Measurements from ENCODE around the gene SYPL1. TPM values are rescaled to one million over a fixed set of nuclear protein-coding genes. Genes with fewer than 3 reads are reported as not detected.

SYPL1 gene
- 58.3 and 92.7 TPM in 2 replicates for total RNA-seq (2011; cell fraction: chromatin; rRNA removed; ENCODE audit: low replicate concordance)
- total RNA-seq (2011; cell fraction: nucleolus; rRNA removed) = 54.4 and 68.0 TPM in 2 replicates
- 90.3 and 115 TPM in 2 replicates for total RNA-seq (2011; cell fraction: nucleoplasm; rRNA removed)
- total RNA-seq (2014; rRNA removed) (23.8 and 25.5 TPM in 2 replicates), total RNA-seq (2014; rRNA removed; fragmentation: Illumina TruSeq; extraction: Trizol) (51.3 and 58.3 TPM in 2 replicates), total RNA-seq (2015; rRNA removed; fragmentation: Illumina TruSeq; extraction: Trizol) (45.0 and 47.8 TPM in 2 replicates), total RNA-seq (2021) (70.2 and 73.4 TPM in 2 replicates), polyA plus RNA-seq (2011; rRNA removed) (71.7 and 100 TPM in 2 replicates), polyA plus RNA-seq (2014; fragmentation: Illumina TruSeq; extraction: Trizol) (71.9 and 81.5 TPM in 2 replicates), polyA plus RNA-seq (2014; fragmentation: Nextera tagmentation; extraction: Ambion mirVana) (100 to 1,000 TPM; 171 to 214 TPM), polyA plus RNA-seq (2014; rRNA removed) (53.5 and 54.1 TPM in 2 replicates), polyA minus RNA-seq (2011; rRNA and poly(A)+ RNA removed) (68.6 and 85.2 TPM in 2 replicates), Bru-seq, nascent RNA (percentile 95 among the genes with signal in this experiment), BruChase-seq, experiment 1, labeled RNA remaining after a 2-hour chase (percentile 89 among the genes with signal in this experiment), BruChase-seq, experiment 2, labeled RNA remaining after a 6-hour chase (percentile 90 among the genes with signal in this experiment)
- polyA plus RNA-seq (2011; cell fraction: cytosol; rRNA removed) = 41.5 and 68.5 TPM in 2 replicates
- polyA plus RNA-seq (2011; cell fraction: nucleus; rRNA removed) = 15.7 and 22.1 TPM in 2 replicates
- 94.6 and 111 TPM in 2 replicates for polyA plus RNA-seq (2012)
- 27.0 and 38.1 TPM in 2 replicates for polyA minus RNA-seq (2011; cell fraction: cytosol; rRNA and poly(A)+ RNA removed)
- polyA minus RNA-seq (2011; cell fraction: nucleus; rRNA and poly(A)+ RNA removed) = 14.4 and 20.3 TPM in 2 replicates
- long read RNA-seq, experiment 1, transcript SYPL1-205 (6 exons, 1,193 nt) = minor isoform, 15 of 422 reads
- long read RNA-seq, experiment 1, transcript SYPL1-202 (5 exons, 2,151 nt) = major isoform, 308 of 422 reads
- long read RNA-seq, experiment 1, partial matches to known transcripts = 76 of 422 reads
- long read RNA-seq, experiment 1, other reads (novel, unspliced or antisense) = 18 of 422 reads
- long read RNA-seq, experiment 2, transcript SYPL1-202 (5 exons, 2,151 nt) = major isoform, 41 of 87 reads
- long read RNA-seq, experiment 2, partial matches to known transcripts = 4 of 87 reads
- long read RNA-seq, experiment 2, other reads (novel, unspliced or antisense) = 40 of 87 reads
- long read RNA-seq, experiment 3, transcript SYPL1-202 (5 exons, 2,151 nt) = major isoform, 157 of 178 reads
- long read RNA-seq, experiment 3, partial matches to known transcripts = 3 of 178 reads
- long read RNA-seq, experiment 3, other reads (novel, unspliced or antisense) = 14 of 178 reads

- POLR2A ChIA-PET = interaction anchor here (0.6 to 4.1 kb wide), 12 partner anchors 9 to 172 kb away, joined by 3 to 24 read pairs (median 4); partner anchors contain the start of gene NAMPT
- Histone ChIP-seq H3K9ac (ENCODE audit: insufficient read depth in 1 of 2, low read depth in 2 of 2, low read length in 2 of 2) (peak within 1 kb of the TSS; percentile 76 to 99), H3K27ac (ENCODE audit: extremely low read depth, low read depth, low read length) (peak within 1 kb of the TSS; percentile 92), H3K9me3 (replicated peaks; ENCODE audit: control insufficient read depth, insufficient read depth, low read depth, low read length) (peaks cover 7% of the 10 kb centered on the region; the same call in 1 of the 2 replicates), H3K79me2 (ENCODE audit: control insufficient read depth, insufficient read depth, low read length) (peaks cover 41% of the 10 kb centered on the region), H4K20me1 (replicated peaks; ENCODE audit: control insufficient read depth, insufficient read depth, low read length) (0 out of 2 replicates have a peak, but pooled peaks cover 4% of the 10 kb centered on the region), H3K27me3 (ENCODE audit: control insufficient read depth in 2 of 2, insufficient read depth in 2 of 2, low read length in 2 of 2) (no peaks in the 10 kb centered on the region), H3K9me1 (ENCODE audit: control insufficient read depth, insufficient read depth, low read length) (no peaks in the 10 kb centered on the region), H3K4me3 (peak within 1 kb of the TSS; percentile 79), H3K4me2 (ENCODE audit: insufficient read depth, low read length) (peak within 1 kb of the TSS; percentile 89), H3K36me3 (ENCODE audit: control insufficient read depth, insufficient read depth, low read length) (peaks cover 5% of the 10 kb centered on the region; the same call in 1 of the 3 replicates), H2AFZ (ENCODE audit: low read depth, low read length) (peak within 1 kb of the TSS; percentile 93), H3K4me1 (replicated peaks in 1 of 2; ENCODE audit: control insufficient read depth in 2 of 2, insufficient read depth in 2 of 2, low read length in 2 of 2) (peaks cover 14 to 19% of the 10 kb centered on the region in 2 experiments)
- CTCF ChIA-PET (ENCODE audit: low intra/inter-chr PET ratio) = interaction anchor here (0.6 kb wide), 1 partner anchor 672 kb away, joined by 3 read pairs; no protein-coding TSS in a partner anchor
- intact Hi-C loops (cut with micrococcal nuclease) = loop anchor here (10.0 kb wide), 1 partner anchor 872 kb away; no protein-coding TSS in a partner anchor
- in situ Hi-C loops (cut with MboI) = no loop called here
- no peak for FAIRE-seq
- DNase-seq (ENCODE audit: extremely low read depth in 1 of 4, low spot score in 3 of 4) = peak; percentile 96 to 98 (median 97)
- peak; percentile 93 for ATAC-seq
- BruUV-seq (replicated peaks) = TSS peak; percentile 91
- whole genome bisulfite sequencing (ENCODE audit: insufficient coverage, low coverage, missing lambda C conversion rate) = 4% methylated on average over 58 of the region's 76 CpGs
- no peak for TF ChIP-seq ZFP1 (CRISPR knock-in tag; IDR thresholded peaks at IDR 0.05)
- TF ChIP-seq BCLAF1 (IDR thresholded peaks at IDR 0.05; ENCODE audit: borderline replicate concordance in 1 of 2, control insufficient read depth in 1 of 2, low read depth in 2 of 2, low read length in 1 of 2) = 0 out of 4 replicates have a peak, but pooled peaks of 1 of the 2 experiments have one; percentile 42
- peak; percentile 48; the same call in 1 of the 2 replicates for TF ChIP-seq HES1 (IDR thresholded peaks at IDR 0.05; ENCODE audit: low read depth)
- TF ChIP-seq HMGXB4 (CRISPR knock-in tag; IDR thresholded peaks at IDR 0.05) = 0 out of 2 replicates have a peak, but pooled peaks have one; percentile 15
- no peak; the same call in 1 of the 2 replicates for TF ChIP-seq CBFB (CRISPR knock-in tag; IDR thresholded peaks at IDR 0.05)
- TF ChIP-seq ZNF253 (CRISPR knock-in tag; conservative IDR thresholded peaks at IDR 0.05) = 0 out of 2 replicates have a peak, but pooled peaks have one; percentile 14
Measured at GRCh38 chr7:106112118-106112971, at the start of gene SYPL1. SYPL1 (minus strand) TSS chr7:106112312; CDS start chr7:106112208, 104 bp downstream.

All from K562 (cell line).